Pancreas (tissue), 10 donors: Measurements from ENCODE around the gene GJD3. TPM values are rescaled to one million over a fixed set of nuclear protein-coding genes. Genes with fewer than 3 reads are reported as not detected.

Experiments used
- ATAC-seq, 4 donors: fragments of 200-7000 bp; cut with Tn5 transposase; one replicate each; pipeline versions ENCODE4 v1.8.0 to v1.9.1; 2020; ENCODE audit warnings: mild to moderate bottlenecking in 4 of 4, moderate library complexity in 4 of 4
- DNase-seq, 6 donors: peaks; one replicate each; pipeline ENCODE4 v3.0.0-alpha.2; 2020
- FAIRE-seq: peaks from 2 replicates; lab custom pipeline; 2012; peaks lifted over from hg19 to GRCh38; lab: Jason Lieb, UNC
- H3K27ac ChIP-seq, 4 donors: fragments of 200-600 bp; sonication (generic); 1 replicate in 3 of 4; 2 replicates in 1 of 4; pipeline versions ENCODE4 v1.5.0 to v1.8.0; 2020
- H3K27me3 ChIP-seq, 4 donors: fragments of 200-600 bp; one replicate each; pipeline ENCODE4 v1.8.0; 2021
- H3K36me3 ChIP-seq, 3 donors: fragments of 200-600 bp; sonication (generic) in 1 of 3; one replicate each; pipeline versions ENCODE4 v1.5.0 to v1.8.0; 2020 to 2021
- H3K4me1 ChIP-seq, 3 donors: fragments of 200-600 bp; one replicate each; pipeline ENCODE4 v1.8.0; 2021
- H3K4me3 ChIP-seq, 4 donors: fragments of 200-600 bp; sonication (generic) in 2 of 4; one replicate each; pipeline versions ENCODE4 v1.5.0 to v1.8.0; 2020 to 2021
- H3K9me3 ChIP-seq, 4 donors: fragments of 200-600 bp; one replicate each; pipeline ENCODE4 v1.8.0; 2021
- CTCF ChIP-seq, 4 donors: fragments of 200-600 bp; sonication (generic) in 3 of 4; IDR thresholded peaks; one replicate each; pipeline versions ENCODE4 v1.5.0 to v1.8.0; 2021; ENCODE audit warnings: antibody characterized with exemption in 4 of 4
- WGBS, 2 donors: extraction: QIAGEN DNeasy Blood & Tissue Kit; methylation state at CpG; one replicate each; pipeline ENCODE4 v1.1.7; 2013; 5-methylcytosine and 5-hydroxymethylcytosine counted together
- intact Hi-C, 3 donors: fragments of 100-400 bp; cut with DNase I; formaldehyde crosslinking; loops; one replicate each; pipeline versions ENCODE4 v1.11.1 to v1.14.2; 2022
- polyA plus RNA-seq, 2 donors: library from polyadenylated mRNA; stranded (reverse); fragments of 200-250 nt; gene quantifications; one replicate each; pipeline ENCODE4 v1.2.3, GENCODE V29; 2013
- total RNA-seq, 6 donors: library from RNA; stranded (reverse); fragmentation: NEBNext Ultra II Directional in 4 of 6; extraction: Animal tissue kit (Norgen Biotek cat#: 25700) in 4 of 6; gene quantifications; one replicate each; pipeline versions ENCODE4 v1.2.1 to v1.2.4, GENCODE V29; 2021 to 2023
- donor health status: healthy with polysubstance abuse.
- donor health status: DM: no; HTN: no; CAD: no; lungs with moderate emphysema.
- donor health status: DM: no; HTN: no; CAD: no.
- donor health status: control.
- donor health status: control.
- donor health status: Bipolar disorder and iron deficiency.
- donor health status: DM: yes; HTN: yes; CAD: no.
- donor health status: DM: no; HTN: no; CAD: no.
- donor health status: DM: no; HTN: no; CAD: no.
- donor health status: DM: yes; HTN: yes; CAD: no.

Gene GJD3
- total and polyA plus RNA-seq, 8 donors = 0.09 to 0.67 (median 0.32) TPM; not detected in 2

GRCh38 chr17:40338941-40339649, 25.4 kb downstream of the GJD3 start:
- peaks cover 0 to 28% (median 13%) of the 10 kb centered on the region in 3 donors for H3K4me1 ChIP-seq
- ATAC-seq = no peak
- 80 to 83% methylated on average over 11 to 13 of the region's 13 CpGs for WGBS, 2 donors
- TF ChIP-seq CTCF (IDR thresholded peaks at IDR 0.05) = no peak
- no peak for DNase-seq
- no peaks in the 10 kb centered on the region for H3K9me3 ChIP-seq
- intact Hi-C loops = no loop called here
- no peaks in the 10 kb centered on the region for H3K27me3 ChIP-seq
- H3K27ac ChIP-seq = no peak overlapping the region
- FAIRE-seq = no peak
- H3K36me3 ChIP-seq = no peaks in the 10 kb centered on the region
- H3K4me3 ChIP-seq = no peak overlapping the region

DNA sequence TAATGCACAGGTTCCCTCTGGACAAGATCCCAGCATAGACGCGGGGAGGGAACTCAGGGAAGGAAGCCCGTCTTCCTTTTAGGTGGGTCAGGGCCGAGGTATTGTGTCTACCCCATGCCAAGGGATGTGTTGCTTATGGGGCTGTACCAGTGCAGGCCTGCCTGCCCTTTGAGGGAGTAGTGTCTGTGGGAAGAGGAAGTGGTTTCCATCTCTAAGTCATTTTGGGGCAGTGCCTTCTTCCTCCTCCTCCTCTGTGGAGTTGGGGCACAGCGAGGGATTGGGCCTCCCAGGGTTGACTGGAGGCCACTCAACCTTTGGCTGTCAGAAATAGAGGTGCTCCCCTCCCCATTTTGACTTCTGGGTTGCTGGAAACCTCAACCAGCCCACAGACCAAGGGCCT, 26.5 kb downstream of the GJD3 start:
- Histone ChIP-seq H3K27ac (no peak overlapping the region), H3K27me3 (no peaks in the 10 kb centered on the region), H3K36me3 (no peaks in the 10 kb centered on the region), H3K4me3 (no peak overlapping the region), H3K4me1 (peaks cover 4 to 28% (median 22%) of the 10 kb centered on the region in 3 donors), H3K9me3 (no peaks in the 10 kb centered on the region)
- WGBS, 2 donors = 83 to 91% methylated on average over 5 of the region's 5 CpGs
- DNase-seq = no peak
- TF ChIP-seq CTCF (IDR thresholded peaks at IDR 0.05) = no peak
- FAIRE-seq = no peak
- ATAC-seq = no peak
- intact Hi-C loops = no loop called here

- FAIRE-seq (no peak), DNase-seq (no peak), ATAC-seq (no peak)
- Histone ChIP-seq H3K27ac (no peak overlapping the region), H3K9me3 (no peaks in the 10 kb centered on the region), H3K4me1 (peaks cover 11 to 34% (median 29%) of the 10 kb centered on the region in 3 donors), H3K36me3 (no peaks in the 10 kb centered on the region), H3K27me3 (no peaks in the 10 kb centered on the region), H3K4me3 (no peak overlapping the region)
- 83 to 91% methylated on average over 8 of the region's 8 CpGs for WGBS, 2 donors
- intact Hi-C loops = no loop called here
- no peak for TF ChIP-seq CTCF (IDR thresholded peaks at IDR 0.05)
Measured at GRCh38 chr17:40337351-40337750, 27.2 kb downstream of the GJD3 start.

DNA sequence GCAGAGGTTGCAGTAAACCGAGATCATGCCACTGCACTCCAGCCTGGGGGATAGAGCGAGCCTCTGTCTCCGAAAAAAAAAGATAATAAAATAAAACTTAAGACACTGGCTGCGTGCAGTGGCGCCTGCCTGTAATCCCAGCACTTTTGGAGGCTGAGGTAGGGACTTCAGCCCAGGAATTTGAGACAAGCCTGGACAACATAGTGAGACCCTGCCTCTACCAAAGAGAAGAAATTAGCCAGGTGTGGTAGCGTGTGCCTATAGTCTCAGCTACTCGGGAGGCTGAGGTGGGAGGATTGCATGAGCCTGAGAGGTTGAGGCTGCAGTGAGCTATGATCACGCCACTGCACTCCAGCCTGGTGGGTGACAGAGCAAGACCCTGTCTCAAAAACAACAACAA, 28.9 kb downstream of the GJD3 start:
- peaks cover 28 to 46% (median 42%) of the 10 kb centered on the region in 3 donors for H3K4me1 ChIP-seq
- no peak overlapping the region for H3K27ac ChIP-seq
- ATAC-seq (no peak), FAIRE-seq (no peak), DNase-seq (no peak)
- H3K4me3 ChIP-seq = no peak overlapping the region
- no peaks in the 10 kb centered on the region for H3K27me3 ChIP-seq
- 91 to 95% methylated on average over 8 of the region's 8 CpGs for WGBS, 2 donors
- intact Hi-C loops = no loop called here
- H3K36me3 ChIP-seq = no peaks in the 10 kb centered on the region
- no peaks in the 10 kb centered on the region for H3K9me3 ChIP-seq
- TF ChIP-seq CTCF (IDR thresholded peaks at IDR 0.05) = no peak

DNA sequence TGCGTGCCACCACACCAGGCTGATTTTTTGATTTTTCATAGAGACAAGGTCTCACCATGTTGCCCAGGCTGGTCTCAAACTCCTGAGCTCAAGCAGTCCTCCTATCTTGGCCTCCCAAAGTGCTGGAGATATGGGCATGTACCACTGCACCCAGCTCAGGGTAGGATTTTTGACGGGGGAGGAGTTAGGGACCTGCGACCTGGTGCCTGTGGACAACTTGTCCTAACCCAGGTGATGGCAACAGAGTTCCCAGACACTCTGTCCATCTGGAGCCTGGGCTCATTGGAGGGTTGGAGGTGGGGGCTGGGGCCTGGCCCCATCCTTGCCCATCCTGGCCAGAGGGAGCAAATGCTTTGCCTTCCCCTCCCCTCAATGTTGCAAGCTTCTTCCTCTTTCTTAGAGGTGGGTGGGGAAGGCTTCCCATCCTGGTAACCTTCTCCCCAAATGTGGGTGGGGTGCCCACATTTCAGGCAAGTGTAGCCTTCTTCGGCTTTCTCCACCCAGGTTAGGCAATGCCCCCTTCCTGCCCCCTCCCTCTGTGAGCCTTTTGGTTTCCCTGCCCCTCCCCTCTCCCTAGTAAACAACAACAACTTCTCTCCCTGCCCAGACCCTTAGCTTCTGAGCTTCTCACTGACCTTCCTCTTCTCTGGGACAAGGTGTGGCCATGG, 30.6 kb downstream of the GJD3 start:
- TF ChIP-seq CTCF (IDR thresholded peaks at IDR 0.05) = no peak
- H3K36me3 ChIP-seq = no peaks in the 10 kb centered on the region
- WGBS, 2 donors = 92 to 95% methylated on average over 4 of the region's 4 CpGs
- peaks cover 36 to 55% (median 55%) of the 10 kb centered on the region in 3 donors for H3K4me1 ChIP-seq
- FAIRE-seq = no peak
- peak overlapping the region in 3 of 4 donors; percentile 8 to 76 (median 60) for H3K27ac ChIP-seq
- no peak overlapping the region for H3K4me3 ChIP-seq
- no peaks in the 10 kb centered on the region for H3K9me3 ChIP-seq
- no peak for ATAC-seq
- intact Hi-C loops = no loop called here
- no peaks in the 10 kb centered on the region for H3K27me3 ChIP-seq
- DNase-seq = no peak
